ENCODE measurements around the gene XRN2.

Gene XRN2

GRCh38 chr20:21386111-21386510 is 83.0 kb downstream of the XRN2 start:
- no peak for TF ChIP-seq CTCF (IDR thresholded peaks at IDR 0.05; ENCODE audit: low read depth, low read length)
- H3K4me3 ChIP-seq (ENCODE audit: low read depth, low read length) = no peak overlapping the region

- H3K4me3 ChIP-seq (ENCODE audit: low read depth, low read length) = no peak overlapping the region
- no peak for TF ChIP-seq CTCF (IDR thresholded peaks at IDR 0.05; ENCODE audit: low read depth, low read length)
These were observed 84.4 kb downstream of the XRN2 start for GRCh38 chr20:21387528-21387927.

GRCh38 chr20:21388566-21388965 is 85.4 kb downstream of the XRN2 start:
- no peak overlapping the region for H3K4me3 ChIP-seq (ENCODE audit: low read depth, low read length)
- TF ChIP-seq CTCF (IDR thresholded peaks at IDR 0.05; ENCODE audit: low read depth, low read length) = no peak

- no peak for TF ChIP-seq CTCF (IDR thresholded peaks at IDR 0.05; ENCODE audit: low read depth, low read length)
- no peak overlapping the region for H3K4me3 ChIP-seq (ENCODE audit: low read depth, low read length)
These were observed 86.2 kb downstream of the XRN2 start for GRCh38 chr20:21389368-21389767.

- H3K4me3 ChIP-seq (ENCODE audit: low read depth, low read length) = no peak overlapping the region
- no peak for TF ChIP-seq CTCF (IDR thresholded peaks at IDR 0.05; ENCODE audit: low read depth, low read length)
These were observed 87.6 kb downstream of the XRN2 start for GRCh38 chr20:21390768-21391167.

GRCh38 chr20:21391185-21391971 is 88.2 kb downstream of the XRN2 start:
- no peak overlapping the region for H3K4me3 ChIP-seq (ENCODE audit: low read depth, low read length)
- no peak for TF ChIP-seq CTCF (IDR thresholded peaks at IDR 0.05; ENCODE audit: low read depth, low read length)

GRCh38 chr20:21391972-21392352 is 88.8 kb downstream of the XRN2 start:
- TF ChIP-seq CTCF (IDR thresholded peaks at IDR 0.05; ENCODE audit: low read depth, low read length) = no peak
- H3K4me3 ChIP-seq (ENCODE audit: low read depth, low read length) = no peak overlapping the region

Data from WI38 (cell line).